Mammary epithelial cell (primary cell): Measurements from ENCODE around the gene CD84.

Experiments used
- EZH2 ChIP-seq: IDR thresholded peaks from 2 replicates; pipeline ENCODE4 v1.6.1; 2012; ENCODE audit warnings: low read length, inconsistent platforms, borderline replicate concordance
- TF ChIP-seq, protein P1 (sequence below), 2 donors: IDR thresholded peaks in 1 of 2; conservative IDR thresholded peaks in 1 of 2; 2 replicates each; pipeline ENCODE4 v1.5.1; 2011 to 2012; ENCODE audit warnings: inconsistent platforms in 2 of 2, low read length in 2 of 2, mild to moderate bottlenecking in 2 of 2, control low read depth in 1 of 2, low read depth in 1 of 2; ENCODE audit not compliant: insufficient read depth in 1 of 2; ENCODE audit errors: extremely low read depth in 1 of 2

DNA sequence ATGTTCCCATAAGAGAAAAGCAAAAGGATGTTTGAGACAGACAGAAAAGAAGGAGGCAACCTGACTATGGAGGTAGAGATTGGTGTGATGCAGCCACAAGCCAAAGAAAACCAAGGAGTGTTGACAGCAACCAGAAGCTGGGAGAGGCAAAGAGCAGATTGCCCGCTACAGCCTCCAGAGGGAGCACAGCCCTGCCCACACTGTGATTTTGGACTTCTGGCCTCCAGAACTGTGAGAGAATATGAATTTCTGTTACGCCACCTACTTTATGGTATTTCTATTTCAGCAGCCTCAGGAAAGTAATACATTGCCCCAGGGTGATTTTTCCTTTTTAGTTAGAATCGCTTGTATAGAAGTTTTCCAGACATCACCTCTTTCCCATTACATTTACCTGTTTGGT, 84.7 kb downstream of the CD84 start:
- TF ChIP-seq, protein P1, sequence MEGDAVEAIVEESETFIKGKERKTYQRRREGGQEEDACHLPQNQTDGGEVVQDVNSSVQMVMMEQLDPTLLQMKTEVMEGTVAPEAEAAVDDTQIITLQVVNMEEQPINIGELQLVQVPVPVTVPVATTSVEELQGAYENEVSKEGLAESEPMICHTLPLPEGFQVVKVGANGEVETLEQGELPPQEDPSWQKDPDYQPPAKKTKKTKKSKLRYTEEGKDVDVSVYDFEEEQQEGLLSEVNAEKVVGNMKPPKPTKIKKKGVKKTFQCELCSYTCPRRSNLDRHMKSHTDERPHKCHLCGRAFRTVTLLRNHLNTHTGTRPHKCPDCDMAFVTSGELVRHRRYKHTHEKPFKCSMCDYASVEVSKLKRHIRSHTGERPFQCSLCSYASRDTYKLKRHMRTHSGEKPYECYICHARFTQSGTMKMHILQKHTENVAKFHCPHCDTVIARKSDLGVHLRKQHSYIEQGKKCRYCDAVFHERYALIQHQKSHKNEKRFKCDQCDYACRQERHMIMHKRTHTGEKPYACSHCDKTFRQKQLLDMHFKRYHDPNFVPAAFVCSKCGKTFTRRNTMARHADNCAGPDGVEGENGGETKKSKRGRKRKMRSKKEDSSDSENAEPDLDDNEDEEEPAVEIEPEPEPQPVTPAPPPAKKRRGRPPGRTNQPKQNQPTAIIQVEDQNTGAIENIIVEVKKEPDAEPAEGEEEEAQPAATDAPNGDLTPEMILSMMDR (conservative IDR thresholded peaks at IDR 0.05 in 1 of 2, IDR thresholded peaks at IDR 0.05 in 1 of 2; ENCODE audit: extremely low read depth in 1 of 2, insufficient read depth in 1 of 2, low read depth in 1 of 2, low read length in 2 of 2), result peak; percentile 20 to 45
- no peak for TF ChIP-seq EZH2
